Ascending aorta (tissue), 2 donors: Measurements from ENCODE around the gene IL1RL1. TPM values are rescaled to one million over a fixed set of nuclear protein-coding genes. Genes with fewer than 3 reads are reported as not detected.

Experiments
- DNase-seq, 2 donors: peaks; one replicate each; pipeline ENCODE4 v3.0.0-alpha.2; 2019; ENCODE audit warnings: low spot score in 2 of 2
- H3K27ac ChIP-seq, 2 donors: fragments of 200-600 bp; sonication (generic); one replicate each; pipeline ENCODE4 v1.5.1; 2016 to 2017; ENCODE audit warnings: mild to moderate bottlenecking in 1 of 2
- H3K27me3 ChIP-seq: fragments of 200-600 bp; sonication (generic); one replicate; pipeline ENCODE4 v1.5.1; 2017
- H3K36me3 ChIP-seq, 2 donors: fragments of 200-600 bp; sonication (generic); one replicate each; pipeline ENCODE4 v1.5.1; 2016
- H3K4me1 ChIP-seq, 2 donors: fragments of 200-600 bp; sonication (generic); one replicate each; pipeline ENCODE4 v1.5.1; 2016 to 2017; ENCODE audit warnings: mild to moderate bottlenecking in 1 of 2
- H3K4me3 ChIP-seq, 2 donors: fragments of 200-600 bp; sonication (generic); one replicate each; pipeline ENCODE4 v1.5.1; 2016 to 2017; ENCODE audit warnings: mild to moderate bottlenecking in 1 of 2
- H3K9me3 ChIP-seq, 2 donors: fragments of 200-600 bp; sonication (generic); one replicate each; pipeline ENCODE4 v1.5.1; 2016
- CTCF ChIP-seq, 3 experiments: fragments of 200-600 bp in 2 of 3; fragments of 450-650 bp in 1 of 3; sonication (generic) in 2 of 3; IDR thresholded peaks; one replicate each; pipeline ENCODE4 v1.5.1; 2016 to 2019; ENCODE audit warnings: antibody characterized with exemption in 3 of 3, mild to moderate bottlenecking in 1 of 3, moderate library complexity in 1 of 3
- intact Hi-C: fragments of 100-400 bp; cut with DNase I; formaldehyde crosslinking; loops from one replicate; pipeline ENCODE4 v1.15.1; 2023
- total RNA-seq: library from RNA; depleted of rRNA; stranded (reverse); fragments of >200 nt; gene quantifications from one replicate; pipeline ENCODE4 v1.1.0, GENCODE V29; 2016

The IL1RL1 gene
- total RNA-seq, 1 donor from 2014 or later: 3.4 TPM

- H3K9me3 ChIP-seq: no peaks in the 10 kb centered on the region
- no peak for DNase-seq
- peak in 1 of 3 experiments; percentile 33 for TF ChIP-seq CTCF (IDR thresholded peaks at IDR 0.05)
- intact Hi-C loops: loop anchor here (2.0 kb wide), 1 partner anchor 53 kb away; the partner anchor contains the start of gene IL18R1
- H3K4me3 ChIP-seq: no peak overlapping the region
- peaks cover 4% of the 10 kb centered on the region for H3K27me3 ChIP-seq
- H3K4me1 ChIP-seq: no peaks in the 10 kb centered on the region
- no peaks in the 10 kb centered on the region for H3K36me3 ChIP-seq
- H3K27ac ChIP-seq: no peak overlapping the region
Observed at GRCh38 chr2:102301867-102302362, 9.4 kb upstream of the IL1RL1 start.

GRCh38 chr2:102302458-102302857 lies 8.9 kb upstream of the IL1RL1 start:
- Histone ChIP-seq H3K4me1 (no peaks in the 10 kb centered on the region), H3K27ac (no peak overlapping the region), H3K9me3 (no peaks in the 10 kb centered on the region), H3K36me3 (no peaks in the 10 kb centered on the region), H3K4me3 (no peak overlapping the region), H3K27me3 (peaks cover 4% of the 10 kb centered on the region)
- TF ChIP-seq CTCF (IDR thresholded peaks at IDR 0.05): no peak
- DNase-seq: no peak
- intact Hi-C loops: loop anchor here (2.0 kb wide), 1 partner anchor 52 kb away; the partner anchor contains the start of gene IL18R1

- no peak overlapping the region for H3K27ac ChIP-seq
- H3K4me3 ChIP-seq: no peak overlapping the region
- no peak for TF ChIP-seq CTCF (IDR thresholded peaks at IDR 0.05)
- H3K27me3 ChIP-seq: peaks cover 4% of the 10 kb centered on the region
- intact Hi-C loops: loop anchor here (2.0 kb wide), 1 partner anchor 51 kb away; the partner anchor contains the start of gene IL18R1
- DNase-seq: no peak
- no peaks in the 10 kb centered on the region for H3K9me3 ChIP-seq
- no peaks in the 10 kb centered on the region for H3K36me3 ChIP-seq
- no peaks in the 10 kb centered on the region for H3K4me1 ChIP-seq
Observed at GRCh38 chr2:102303589-102303988, 7.8 kb upstream of the IL1RL1 start.

DNA sequence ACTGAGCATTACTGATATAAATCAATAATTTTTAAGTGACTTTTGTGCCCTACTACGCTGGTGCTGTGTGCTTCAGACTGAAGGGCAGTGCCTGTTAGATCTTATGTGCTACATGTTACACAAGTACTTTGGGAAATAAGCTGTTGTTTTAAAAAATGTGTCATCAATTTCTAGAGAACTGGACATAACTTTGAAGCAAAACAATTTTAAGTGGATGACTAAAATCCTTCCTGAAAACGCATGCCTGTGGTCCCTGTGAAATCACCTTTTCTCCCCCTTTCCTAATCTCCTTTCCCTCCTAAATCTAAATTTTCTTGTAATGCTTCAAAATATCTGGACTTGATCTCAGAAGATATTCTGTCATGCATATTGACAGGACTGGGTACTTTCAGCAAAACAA lies 7.1 kb upstream of the IL1RL1 start:
- TF ChIP-seq CTCF (IDR thresholded peaks at IDR 0.05): no peak
- intact Hi-C loops: no loop called here
- no peaks in the 10 kb centered on the region for H3K9me3 ChIP-seq
- H3K4me1 ChIP-seq: no peaks in the 10 kb centered on the region
- H3K4me3 ChIP-seq: no peak overlapping the region
- no peak overlapping the region for H3K27ac ChIP-seq
- no peaks in the 10 kb centered on the region for H3K36me3 ChIP-seq
- no peak for DNase-seq
- no peaks in the 10 kb centered on the region for H3K27me3 ChIP-seq

DNA sequence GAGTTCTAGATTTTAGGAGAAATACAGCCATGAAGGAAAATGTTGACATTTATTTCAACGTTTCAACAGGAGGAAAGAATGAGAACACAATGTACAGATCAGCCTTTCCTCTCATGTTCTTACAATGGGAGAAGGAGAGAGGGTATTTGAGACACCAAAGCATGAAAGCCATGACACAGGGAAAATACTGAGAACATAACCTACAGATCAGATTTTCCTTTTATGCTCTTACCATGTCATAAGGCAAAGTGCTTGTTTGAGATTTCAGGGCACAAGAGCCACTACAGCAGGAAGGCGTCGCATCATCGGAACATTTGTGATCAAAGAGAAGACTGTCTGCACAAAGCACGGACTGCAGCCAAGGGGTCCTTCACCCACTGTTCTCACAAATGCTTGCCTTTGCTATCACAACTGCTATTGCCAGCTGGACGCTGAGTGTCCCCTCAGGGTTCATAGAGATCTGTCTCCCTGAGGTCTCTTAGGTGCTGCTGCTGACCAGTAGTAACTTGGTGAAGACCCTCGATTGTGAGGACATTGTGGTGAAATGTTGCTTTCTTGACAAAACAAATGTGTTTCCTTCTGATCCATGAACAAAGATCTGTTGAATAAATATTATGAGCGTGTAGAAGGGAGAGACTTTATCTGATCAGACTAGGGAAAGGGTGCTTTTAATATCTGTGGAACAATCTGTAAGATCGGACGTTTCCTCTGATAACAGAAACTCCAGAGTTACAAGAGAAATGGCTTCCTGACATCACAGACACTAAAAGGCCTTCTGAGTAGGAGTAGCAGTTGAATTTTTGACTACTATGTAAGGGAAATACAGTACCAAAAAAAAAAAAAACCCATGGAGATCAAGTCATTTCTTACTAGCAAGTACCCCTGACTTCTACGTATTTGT lies 6.4 kb upstream of the IL1RL1 start:
- H3K36me3 ChIP-seq: no peaks in the 10 kb centered on the region
- TF ChIP-seq CTCF (IDR thresholded peaks at IDR 0.05): no peak
- no peak for DNase-seq
- H3K27me3 ChIP-seq: no peaks in the 10 kb centered on the region
- intact Hi-C loops: no loop called here
- H3K4me1 ChIP-seq: no peaks in the 10 kb centered on the region
- no peak overlapping the region for H3K27ac ChIP-seq
- H3K9me3 ChIP-seq: no peaks in the 10 kb centered on the region
- no peak overlapping the region for H3K4me3 ChIP-seq
